ENCODE data around the gene SPEN.
"Not testable (repeated sequence)": the region's sequence is repeated elsewhere in the genome, so short reads cannot be mapped to it uniquely, and the experiment has no call there.

Gene SPEN

GRCh38 chr1:15965228-15965767 is 117.8 kb downstream of the SPEN start:
- DNase-seq, result no peak

DNA sequence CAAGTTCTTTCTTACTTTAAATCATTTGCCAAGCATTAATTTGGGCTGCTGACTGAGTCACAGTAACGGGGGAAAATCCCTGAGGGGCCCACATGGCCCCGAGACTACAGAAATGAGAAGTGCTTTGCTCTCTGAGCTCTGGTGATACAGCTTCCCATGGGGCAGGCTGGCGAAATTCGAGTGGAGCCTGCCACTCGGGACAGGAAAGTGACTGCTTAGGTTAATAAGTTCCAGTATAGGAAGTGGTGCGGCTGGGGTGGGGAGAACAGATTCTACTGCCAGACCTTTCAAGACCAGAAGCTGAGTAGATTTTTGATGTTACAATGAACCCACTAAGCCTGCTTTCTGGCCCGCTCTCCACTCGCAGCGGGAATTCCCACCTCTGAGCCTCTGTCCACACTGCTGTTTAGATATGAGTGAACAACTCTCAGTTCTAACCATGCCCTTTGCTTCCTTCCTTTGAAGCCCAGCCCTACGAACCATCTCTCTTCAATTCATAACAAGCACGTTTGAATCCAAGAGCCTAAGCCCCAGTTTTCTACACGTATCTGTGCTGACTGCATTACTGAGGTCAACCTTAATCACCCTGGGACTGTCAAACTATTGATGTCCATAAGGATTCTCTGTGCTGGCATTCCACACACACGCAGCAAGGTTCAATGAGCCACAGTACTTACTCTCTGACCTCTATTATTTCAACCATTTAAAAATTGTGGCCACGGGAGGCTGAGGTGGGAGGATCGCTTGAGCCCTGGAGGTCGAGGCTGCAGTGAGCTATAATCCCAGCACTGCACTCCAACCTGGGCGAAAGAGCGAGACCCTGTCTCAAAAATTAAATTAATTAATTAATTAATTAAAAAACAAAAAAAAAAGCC is 118.8 kb downstream of the SPEN start:
- peak; percentile 62 for DNase-seq

DNA sequence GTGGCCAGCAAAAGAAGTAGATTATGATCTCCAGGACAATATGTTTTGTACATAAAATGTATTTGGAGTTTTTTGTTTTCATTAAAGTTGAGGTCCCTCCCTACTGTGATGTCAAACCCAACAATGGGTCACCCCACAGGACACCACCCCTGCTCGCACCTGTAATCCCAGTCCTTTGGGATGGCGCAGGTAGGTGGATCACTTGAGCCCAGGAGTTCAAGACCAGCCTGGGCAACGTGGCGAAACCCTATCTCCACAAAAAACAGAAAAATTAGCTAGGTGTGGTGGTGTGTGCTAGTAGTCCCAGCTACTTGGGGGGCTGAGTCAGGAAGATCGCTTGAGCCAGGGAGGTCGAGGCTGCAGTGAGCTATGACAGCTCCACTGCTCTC is 119.4 kb downstream of the SPEN start:
- DNase-seq, result no peak

GRCh38 chr1:15968172-15968571 is 120.7 kb downstream of the SPEN start:
- no peak for DNase-seq

GRCh38 chr1:15969321-15969880 is 121.9 kb downstream of the SPEN start:
- no peak for DNase-seq

DNA sequence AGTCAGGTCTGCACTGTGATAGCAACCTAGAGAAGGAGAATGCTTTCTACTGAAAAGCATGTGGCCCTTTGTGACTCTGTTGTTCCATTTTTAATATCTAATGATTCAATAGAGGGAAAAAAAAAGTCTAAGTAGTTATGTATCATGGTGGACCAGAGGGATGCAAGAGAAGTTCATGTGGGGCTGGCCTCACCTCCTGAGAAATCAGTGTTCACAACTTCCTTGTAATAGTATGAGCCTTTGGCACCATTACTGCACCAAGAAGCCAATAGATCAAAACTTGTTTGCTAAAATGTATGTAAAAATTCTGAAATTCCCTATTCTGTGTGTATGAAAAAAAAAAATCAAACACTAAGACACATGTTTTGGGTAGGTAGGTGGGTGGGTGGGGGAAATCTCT is 123.4 kb downstream of the SPEN start:
- no peak for DNase-seq

DNA sequence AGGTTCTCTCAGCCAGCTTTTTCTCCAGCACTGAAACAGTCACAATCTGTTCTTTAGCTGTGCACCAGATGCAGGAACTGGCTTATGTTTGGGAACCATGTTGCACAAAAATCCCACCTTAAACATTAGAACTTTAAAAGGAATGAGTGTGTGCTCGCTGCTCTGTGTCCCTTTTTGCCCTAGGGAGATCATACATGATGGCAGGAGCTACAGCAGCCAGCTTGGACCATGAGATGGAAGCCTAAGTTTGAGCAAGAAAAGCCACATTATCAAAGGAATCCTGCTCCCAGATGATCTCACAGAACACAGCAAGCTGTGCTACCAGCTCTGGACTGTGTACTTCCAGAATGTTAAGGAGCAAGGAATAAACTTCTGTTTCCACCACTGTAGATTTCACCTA is 124.9 kb downstream of the SPEN start:
- DNase-seq, result no peak

- DNase-seq, result no peak
Measured at GRCh38 chr1:15973772-15974171, 126.3 kb downstream of the SPEN start.

DNA sequence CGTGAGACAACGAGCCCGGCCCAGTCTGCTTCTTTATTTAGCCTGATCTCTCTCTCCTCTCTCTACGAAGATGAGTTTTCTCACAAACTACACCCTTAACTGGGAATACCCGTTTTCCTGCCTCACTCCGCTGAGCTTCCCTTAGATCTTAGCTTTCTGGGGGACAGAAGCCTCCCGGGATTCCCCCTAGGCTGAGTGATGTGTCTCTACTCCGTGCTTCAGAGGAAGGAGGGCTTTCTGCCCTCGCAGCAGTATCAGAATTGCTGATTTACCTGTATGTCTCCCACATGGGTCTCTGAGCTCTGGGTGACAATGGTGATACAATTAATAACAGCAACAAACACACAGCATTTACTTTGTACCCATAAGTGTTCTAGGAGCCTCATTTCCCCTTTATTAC is 127.3 kb downstream of the SPEN start:
- DNase-seq, result peak; percentile 20

GRCh38 chr1:15975358-15975804 is 127.9 kb downstream of the SPEN start:
- peak; percentile 77 for DNase-seq

DNA sequence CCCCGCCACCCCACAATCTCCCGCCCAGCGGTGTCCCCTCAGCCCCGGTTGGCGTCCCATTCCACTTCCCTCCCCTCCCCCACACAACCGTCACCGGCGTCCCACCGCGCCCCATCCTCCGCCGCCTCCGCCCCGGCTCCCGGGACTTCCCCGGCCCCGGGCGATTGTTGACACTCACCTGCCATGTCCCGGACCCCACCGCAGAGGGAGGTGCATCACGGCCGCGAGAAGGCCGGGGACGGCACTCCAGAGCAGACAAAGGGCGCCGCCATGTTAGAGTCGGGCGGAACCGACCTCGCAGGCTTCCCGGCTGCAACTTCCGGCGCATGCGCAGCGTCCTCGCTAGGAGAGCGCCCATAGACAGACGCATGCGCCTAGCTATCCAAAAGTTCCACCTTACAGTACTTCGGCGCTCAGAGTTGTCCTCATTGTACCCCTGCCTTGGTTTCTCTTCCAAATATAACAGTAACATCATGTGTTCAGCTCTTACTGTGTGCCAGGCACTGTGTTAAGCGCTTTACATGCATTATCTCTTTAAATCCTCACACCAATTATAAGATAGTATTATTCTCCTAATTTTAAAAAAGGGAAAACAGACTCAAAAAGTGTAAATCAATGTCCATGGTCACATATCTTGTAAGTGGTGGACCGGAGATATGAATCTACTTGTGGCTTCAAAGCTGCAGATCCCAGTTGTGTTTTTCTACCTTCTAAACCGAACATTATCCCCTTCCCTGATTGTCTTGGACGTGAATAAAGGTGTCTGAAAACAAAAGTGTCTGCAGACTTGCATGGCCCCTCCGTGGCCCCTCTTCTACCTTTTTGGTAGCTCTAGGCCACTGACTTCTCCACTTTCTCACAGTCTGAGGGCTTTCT is 128.5 kb downstream of the SPEN start, which contains the start of gene ZBTB17:
TSS of gene ZBTB17 (minus strand) at position 297 of the 876 bp plus-strand sequence. CDS start 27,606 bp downstream, outside the sequence.
- peak; percentile 96 for DNase-seq

GRCh38 chr1:15977947-15978346 is 130.4 kb downstream of the SPEN start:
- not testable (repeated sequence) for DNase-seq

DNA sequence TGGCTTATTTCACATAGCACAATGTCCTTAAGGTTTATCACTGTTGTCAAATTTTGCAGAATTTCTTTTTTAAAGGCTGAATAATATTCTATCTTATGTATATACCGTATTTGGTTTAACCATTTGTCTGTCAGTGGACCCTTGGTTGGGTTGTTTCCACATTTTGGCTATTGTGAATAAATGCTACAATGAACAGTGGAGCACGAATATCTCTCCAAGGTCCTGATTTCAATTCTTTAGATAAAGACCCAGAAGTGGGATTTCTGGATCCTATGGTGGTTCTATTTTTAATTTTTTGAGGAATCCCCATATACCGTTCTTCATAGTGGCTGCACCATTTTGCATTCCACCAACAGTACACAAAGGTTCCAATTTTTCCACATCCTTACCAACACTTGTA is 134.2 kb downstream of the SPEN start:
- no peak for DNase-seq

GRCh38 chr1:15983275-15983674 is 135.8 kb downstream of the SPEN start:
- DNase-seq, result no peak

DNA sequence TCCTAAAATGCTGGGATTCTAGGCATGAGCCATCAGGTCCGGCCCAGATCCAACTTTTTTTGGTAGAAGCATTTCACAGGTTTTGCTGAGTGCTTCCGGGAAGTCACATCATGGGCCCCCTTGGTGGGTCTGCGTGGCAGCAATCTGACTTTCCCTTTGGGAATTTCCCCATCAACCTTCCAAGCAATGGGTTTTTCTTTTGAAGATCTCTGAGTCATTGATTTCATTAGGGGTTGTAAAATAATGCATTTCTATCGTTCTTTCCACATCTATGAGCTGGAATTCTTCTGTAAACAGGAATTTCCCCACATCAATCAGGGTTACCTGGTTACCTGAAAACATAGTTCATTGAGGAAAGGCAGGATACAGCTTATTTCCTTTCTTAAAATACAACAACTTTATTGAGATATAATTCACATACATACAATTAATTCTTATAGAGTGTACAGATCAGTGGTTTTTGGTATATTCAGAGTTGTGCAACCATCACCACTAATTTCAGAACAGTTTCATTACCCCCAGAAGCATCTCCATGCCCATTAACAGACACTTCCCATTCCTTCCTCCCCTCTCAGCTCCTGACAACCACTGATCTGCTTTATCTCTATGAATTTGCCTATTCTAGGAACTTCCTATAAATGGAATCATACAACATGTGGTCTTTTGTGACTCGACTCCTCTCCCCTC is 138.2 kb downstream of the SPEN start:
- no peak for DNase-seq

GRCh38 chr1:15988856-15989736 is 141.6 kb downstream of the SPEN start:
- no peak for DNase-seq

DNA sequence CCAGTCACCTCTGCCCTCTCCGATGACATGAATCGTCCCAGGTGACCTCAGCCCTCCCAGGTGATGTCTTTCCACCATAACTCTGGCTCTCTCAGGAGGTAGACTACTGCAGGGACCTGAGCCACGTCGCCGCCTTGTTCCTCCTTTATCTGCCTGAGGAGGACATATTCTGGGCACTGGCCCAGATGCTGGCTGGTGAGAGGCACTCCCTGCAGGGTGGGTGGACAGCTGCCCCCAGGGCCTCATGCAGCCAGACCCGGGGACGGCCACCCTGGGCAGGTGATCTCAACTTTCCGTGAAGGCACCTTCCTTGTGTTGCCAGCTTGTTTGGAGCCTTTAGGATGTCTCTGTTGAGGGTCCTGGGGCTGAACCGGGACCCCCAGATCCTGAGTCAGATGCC is 142.3 kb downstream of the SPEN start:
- DNase-seq, result no peak
